Karpas-422 (cell line): Measurements from ENCODE around the gene PHOSPHO1. TPM values are rescaled to one million over a fixed set of nuclear protein-coding genes. Genes with fewer than 3 reads are reported as not detected.

Source experiments
- DNase-seq: peaks from one replicate; pipeline ENCODE4 v3.0.0-alpha.2; 2015
- H2AFZ ChIP-seq: fragments of 200-600 bp; sonication (generic); 2 replicates; pipeline ENCODE4 v1.6.1; 2014; ENCODE audit warnings: antibody characterized with exemption, low read length, mixed read lengths
- H3K27ac ChIP-seq: fragments of 200-600 bp; sonication (generic); 2 replicates; pipeline ENCODE4 v1.5.1; 2014; ENCODE audit warnings: mild to moderate bottlenecking, low read length, moderate library complexity
- H3K27me3 ChIP-seq: fragments of 200-600 bp; sonication (generic); 2 replicates; pipeline ENCODE4 v1.6.1; 2014; ENCODE audit warnings: low read length, mixed read lengths
- H3K36me3 ChIP-seq: fragments of 200-600 bp; sonication (generic); 2 replicates; pipeline ENCODE4 v1.6.1; 2014; ENCODE audit warnings: low read length, mixed read lengths; ENCODE audit not compliant: insufficient read depth
- H3K4me1 ChIP-seq: fragments of 200-600 bp; sonication (generic); 2 replicates; pipeline ENCODE4 v1.6.1; 2014; ENCODE audit warnings: mild to moderate bottlenecking, low read length, mixed read lengths
- H3K4me2 ChIP-seq: fragments of 200-600 bp; sonication (generic); 2 replicates; pipeline ENCODE4 v1.6.1; 2014; ENCODE audit warnings: low read length, low read depth, mild to moderate bottlenecking; ENCODE audit not compliant: poor library complexity, severe bottlenecking
- H3K4me3 ChIP-seq: fragments of 200-600 bp; sonication (generic); 2 replicates; pipeline ENCODE4 v1.5.1; 2014; ENCODE audit warnings: mild to moderate bottlenecking, antibody characterized with exemption, low read length, mixed read lengths
- H3K79me2 ChIP-seq: fragments of 200-600 bp; sonication (generic); 2 replicates; pipeline ENCODE4 v1.6.1; 2014; ENCODE audit warnings: mild to moderate bottlenecking, low read length, mixed read lengths
- H3K9ac ChIP-seq: fragments of 200-600 bp; sonication (generic); 2 replicates; pipeline ENCODE4 v1.6.0; 2014; ENCODE audit warnings: low read length
- H3K9me2 ChIP-seq: fragments of 200-600 bp; sonication (generic), shearing (Covaris generic); replicated peaks from 2 replicates; pipeline ENCODE4 v1.6.0; 2014; ENCODE audit warnings: mild to moderate bottlenecking, low read length, moderate library complexity; ENCODE audit not compliant: insufficient read depth
- H3K9me3 ChIP-seq: fragments of 300-700, 200-600 bp; sonication (generic); 2 replicates; pipeline ENCODE4 v1.6.1; 2014; ENCODE audit warnings: low read length, mixed read lengths
- H4K20me1 ChIP-seq: fragments of 200-600 bp; sonication (generic); 2 replicates; pipeline ENCODE4 v1.6.1; 2014; ENCODE audit warnings: mild to moderate bottlenecking, antibody characterized with exemption, low read length, low read depth; ENCODE audit not compliant: insufficient read depth
- total RNA-seq: library from RNA; depleted of rRNA; stranded (reverse); fragments of >200 nt; shearing (Covaris generic); gene quantifications from 2 replicates; pipeline ENCODE4 v1.2.3, GENCODE V29; 2014; ENCODE audit warnings: low replicate concordance

PHOSPHO1 gene
- total RNA-seq, 1 experiment from 2014 or later, result not detected

DNA sequence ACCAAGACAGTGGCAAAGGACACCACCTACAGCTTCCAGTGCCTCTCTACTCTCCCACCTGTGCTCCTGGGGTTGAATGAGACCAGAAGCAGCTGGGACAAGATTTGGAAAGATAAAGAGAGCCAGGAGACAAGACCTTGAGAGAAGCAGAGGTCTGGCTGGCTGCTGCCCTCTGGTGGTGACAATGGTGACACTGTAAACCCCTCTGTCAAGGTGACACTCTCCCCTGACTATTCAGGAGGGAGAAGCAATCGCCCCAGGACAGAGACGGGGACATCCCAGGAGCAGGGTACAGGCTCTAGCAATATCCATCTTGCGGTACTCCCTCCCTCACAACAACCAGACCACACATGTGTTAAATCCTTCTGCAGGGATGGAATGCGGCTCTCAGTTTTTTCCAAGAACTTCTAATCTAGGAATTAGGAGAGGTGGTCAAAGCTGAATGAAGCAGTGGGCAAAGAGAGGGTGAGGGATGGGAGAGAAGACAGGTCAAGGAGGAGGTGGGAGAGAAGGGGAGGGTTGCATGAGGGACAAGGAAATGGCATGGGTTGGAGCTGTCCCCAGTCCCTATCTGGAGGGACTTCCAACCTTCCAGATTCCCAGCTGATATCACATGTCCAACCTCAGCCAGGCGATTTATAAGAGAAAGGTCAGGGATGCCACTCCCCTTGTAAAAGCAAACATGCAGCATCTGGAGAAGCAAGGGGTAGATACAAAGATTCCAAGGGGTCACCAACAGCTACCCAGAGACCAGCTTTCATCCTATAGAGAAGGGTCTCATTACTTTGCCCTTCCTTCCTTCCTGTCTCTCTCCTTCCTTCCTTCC is 2.9 kb downstream of the PHOSPHO1 start:
- Histone ChIP-seq H3K4me1 (peaks cover 25% of the 10 kb centered on the region), H4K20me1 (peaks cover 4% of the 10 kb centered on the region; the same call in 1 of the 2 replicates), H3K9me2 (no peaks in the 10 kb centered on the region), H3K4me3 (no peak overlapping the region), H3K9ac (no peak overlapping the region), H3K9me3 (no peaks in the 10 kb centered on the region), H3K27me3 (no peaks in the 10 kb centered on the region), H3K27ac (no peak overlapping the region), H3K4me2 (no peak overlapping the region), H3K79me2 (no peaks in the 10 kb centered on the region), H2AFZ (no peak overlapping the region), H3K36me3 (0 out of 2 replicates have a peak, but pooled peaks cover under 1% of the 10 kb centered on the region)
- peak; percentile 91 for DNase-seq

- no peak overlapping the region for H2AFZ ChIP-seq
- H3K27me3 ChIP-seq, result no peaks in the 10 kb centered on the region
- no peaks in the 10 kb centered on the region for H3K9me2 ChIP-seq
- no peaks in the 10 kb centered on the region for H3K79me2 ChIP-seq
- H3K9me3 ChIP-seq, result no peaks in the 10 kb centered on the region
- H4K20me1 ChIP-seq, result peaks cover 4% of the 10 kb centered on the region; the same call in 1 of the 2 replicates
- H3K36me3 ChIP-seq, result 0 out of 2 replicates have a peak, but pooled peaks cover 3% of the 10 kb centered on the region
- no peak overlapping the region for H3K27ac ChIP-seq
- H3K4me3 ChIP-seq, result no peak overlapping the region
- no peak overlapping the region for H3K4me2 ChIP-seq
- H3K9ac ChIP-seq, result no peak overlapping the region
- H3K4me1 ChIP-seq, result peaks cover 26% of the 10 kb centered on the region
- DNase-seq, result peak; percentile 49
Measured at GRCh38 chr17:49226771-49227435, 3.7 kb downstream of the PHOSPHO1 start.

- no peaks in the 10 kb centered on the region for H3K9me2 ChIP-seq
- no peaks in the 10 kb centered on the region for H3K9me3 ChIP-seq
- no peak overlapping the region for H3K4me3 ChIP-seq
- H3K27ac ChIP-seq, result no peak overlapping the region
- peaks cover 4% of the 10 kb centered on the region; the same call in 1 of the 2 replicates for H4K20me1 ChIP-seq
- no peak overlapping the region for H3K9ac ChIP-seq
- no peaks in the 10 kb centered on the region for H3K27me3 ChIP-seq
- no peaks in the 10 kb centered on the region for H3K79me2 ChIP-seq
- H3K36me3 ChIP-seq, result 0 out of 2 replicates have a peak, but pooled peaks cover 3% of the 10 kb centered on the region
- no peak overlapping the region for H2AFZ ChIP-seq
- H3K4me1 ChIP-seq, result peaks cover 17% of the 10 kb centered on the region
- no peak for DNase-seq
- no peak overlapping the region for H3K4me2 ChIP-seq
Measured at GRCh38 chr17:49225554-49226236, 4.9 kb downstream of the PHOSPHO1 start.

DNA sequence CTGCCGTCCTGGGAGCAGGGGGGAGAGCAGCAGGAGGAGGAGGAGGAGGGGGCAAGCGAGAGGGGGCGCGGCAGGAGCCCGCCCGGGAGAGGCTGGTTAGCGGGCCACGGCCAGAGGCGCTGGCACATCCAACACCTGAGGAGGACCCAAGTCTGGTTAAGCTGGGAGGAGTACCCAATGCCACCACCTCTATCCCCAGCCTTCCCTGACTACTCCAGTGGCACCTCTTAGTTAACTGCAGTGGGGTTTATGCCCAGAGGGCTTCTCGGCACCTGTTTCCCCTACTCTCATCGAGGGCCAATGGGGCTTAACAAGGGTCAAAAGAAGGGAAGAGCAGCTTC is 5.6 kb downstream of the PHOSPHO1 start:
- Histone ChIP-seq H3K4me2 (no peak overlapping the region), H3K4me3 (no peak overlapping the region)

DNA sequence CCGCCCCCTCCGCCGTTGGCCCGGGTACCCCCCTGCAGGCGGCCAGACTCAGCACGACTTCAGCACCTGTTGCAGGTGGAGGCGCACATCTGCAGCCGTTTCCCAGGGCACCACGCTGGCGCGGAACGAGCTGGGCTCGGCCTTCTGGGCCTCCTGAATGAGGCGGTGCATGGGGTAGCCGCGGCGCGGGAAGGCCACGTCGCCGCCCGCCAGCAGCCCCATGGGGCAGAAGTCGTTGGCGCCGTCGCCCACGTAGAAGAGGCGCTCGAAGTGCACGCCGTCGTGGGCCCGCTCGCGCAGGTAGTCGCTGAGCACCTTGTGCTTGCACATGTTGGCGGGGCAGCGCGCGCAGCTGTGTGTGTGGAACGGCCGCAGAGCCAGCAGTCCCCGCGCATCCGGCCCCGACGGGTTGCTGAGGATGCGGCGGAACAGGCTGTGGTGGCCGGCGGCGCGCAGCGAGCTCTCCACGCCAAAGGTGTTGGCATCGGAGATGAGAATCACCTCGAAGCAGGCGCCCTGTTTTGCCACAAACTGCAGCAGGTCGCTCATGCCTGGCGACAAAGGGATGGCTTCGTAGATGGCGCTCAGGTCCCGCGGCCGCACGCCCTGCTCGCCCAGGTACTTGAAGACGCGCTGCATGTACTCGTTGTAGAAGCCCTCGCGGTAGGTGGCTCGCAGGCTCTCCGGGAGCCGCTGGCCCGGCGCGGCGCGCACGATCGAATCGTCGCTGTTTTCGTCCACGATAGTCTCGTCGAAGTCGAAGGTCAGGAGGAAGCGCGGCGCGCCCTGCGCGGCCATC is 6.2 kb downstream of the PHOSPHO1 start:
- Histone ChIP-seq H3K4me3 (no peak overlapping the region), H3K4me1 (peaks cover 10% of the 10 kb centered on the region), H3K27me3 (no peaks in the 10 kb centered on the region), H4K20me1 (peaks cover 4% of the 10 kb centered on the region; the same call in 1 of the 2 replicates), H3K4me2 (no peak overlapping the region), H3K9me2 (no peaks in the 10 kb centered on the region), H2AFZ (no peak overlapping the region), H3K9me3 (no peaks in the 10 kb centered on the region), H3K9ac (no peak overlapping the region), H3K79me2 (no peaks in the 10 kb centered on the region), H3K27ac (no peak overlapping the region), H3K36me3 (peaks cover 10% of the 10 kb centered on the region)
- peak; percentile 55 for DNase-seq

More for the DNA sequence above, 5.6 kb downstream of the PHOSPHO1 start:
- Histone ChIP-seq H3K79me2 (no peaks in the 10 kb centered on the region), H3K36me3 (peaks cover 7% of the 10 kb centered on the region), H2AFZ (no peak overlapping the region), H3K27me3 (no peaks in the 10 kb centered on the region), H3K4me1 (peaks cover 12% of the 10 kb centered on the region), H3K9me2 (no peaks in the 10 kb centered on the region), H3K9ac (no peak overlapping the region), H3K27ac (no peak overlapping the region), H3K9me3 (no peaks in the 10 kb centered on the region), H4K20me1 (peaks cover 4% of the 10 kb centered on the region; the same call in 1 of the 2 replicates)
- peak; percentile 40 for DNase-seq

DNA sequence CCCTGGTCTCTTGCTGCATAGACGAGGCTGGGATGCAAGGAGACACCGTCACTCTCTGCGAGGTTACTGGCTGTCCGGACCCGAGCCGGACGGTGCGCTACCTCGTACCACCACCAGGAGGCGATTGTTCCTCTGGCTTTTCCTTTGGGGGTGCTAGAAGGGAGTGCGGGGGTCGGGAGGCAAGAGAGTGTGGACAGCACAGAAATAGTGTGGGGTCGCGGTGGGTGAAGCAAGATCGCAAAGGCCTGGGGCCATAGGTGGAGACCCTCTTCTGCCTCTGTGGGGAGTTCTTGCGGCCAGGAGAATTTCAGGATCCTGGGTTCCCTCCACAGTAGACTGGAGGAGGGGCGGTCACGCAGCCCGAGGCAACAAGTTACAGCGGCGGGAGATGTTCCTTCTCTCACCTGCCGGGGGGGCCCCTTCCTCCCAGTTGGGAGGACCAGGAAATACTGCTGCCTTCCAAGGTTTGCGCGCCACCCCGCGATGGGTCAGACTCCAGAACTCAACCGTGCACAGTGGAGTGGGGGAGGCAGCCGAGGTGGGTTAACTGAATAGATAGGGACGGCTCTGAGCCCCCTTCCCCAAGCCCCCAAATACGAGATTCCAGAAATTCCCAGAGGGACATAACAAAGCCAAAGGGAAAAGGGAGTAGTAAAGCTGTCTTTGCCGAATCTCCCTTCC is 6.9 kb downstream of the PHOSPHO1 start:
- H3K79me2 ChIP-seq, result no peaks in the 10 kb centered on the region
- no peak overlapping the region for H3K4me3 ChIP-seq
- no peak overlapping the region for H3K27ac ChIP-seq
- peaks cover 17% of the 10 kb centered on the region for H3K36me3 ChIP-seq
- no peak overlapping the region for H3K9ac ChIP-seq
- no peak overlapping the region for H2AFZ ChIP-seq
- no peaks in the 10 kb centered on the region for H3K27me3 ChIP-seq
- H3K9me2 ChIP-seq, result no peaks in the 10 kb centered on the region
- peaks cover 4% of the 10 kb centered on the region; the same call in 1 of the 2 replicates for H4K20me1 ChIP-seq
- DNase-seq, result peak; percentile 85
- H3K9me3 ChIP-seq, result no peaks in the 10 kb centered on the region
- peaks cover 16% of the 10 kb centered on the region for H3K4me1 ChIP-seq
- no peak overlapping the region for H3K4me2 ChIP-seq

GRCh38 chr17:49223168-49223516 is 7.4 kb downstream of the PHOSPHO1 start:
- H3K9me2 ChIP-seq, result no peaks in the 10 kb centered on the region
- no peak overlapping the region for H3K4me3 ChIP-seq
- no peak overlapping the region for H3K4me2 ChIP-seq
- no peaks in the 10 kb centered on the region for H3K27me3 ChIP-seq
- no peaks in the 10 kb centered on the region for H3K79me2 ChIP-seq
- peaks cover 20% of the 10 kb centered on the region for H3K36me3 ChIP-seq
- no peak for DNase-seq
- no peak overlapping the region for H3K9ac ChIP-seq
- H3K27ac ChIP-seq, result no peak overlapping the region
- H4K20me1 ChIP-seq, result peaks cover 4% of the 10 kb centered on the region; the same call in 1 of the 2 replicates
- H3K4me1 ChIP-seq, result peaks cover 21% of the 10 kb centered on the region
- no peaks in the 10 kb centered on the region for H3K9me3 ChIP-seq
- no peak overlapping the region for H2AFZ ChIP-seq
